Loucy (cell line): ENCODE data around the gene CD207.

Experiments
- H2AFZ ChIP-seq: fragments of 200-600 bp; sonication (generic); 2 replicates; pipeline ENCODE4 v1.6.0; 2016; ENCODE audit warnings: antibody characterized with exemption, mild to moderate bottlenecking, low read length, moderate library complexity
- H3F3A ChIP-seq: fragments of 200-600 bp; 2 replicates; pipeline ENCODE4 v1.6.0; 2016; ENCODE audit warnings: antibody characterized with exemption, low read depth, mild to moderate bottlenecking
- H3K27me3 ChIP-seq: fragments of 200-600 bp; sonication (generic); 2 replicates; pipeline ENCODE4 v1.6.1; 2014; ENCODE audit warnings: low read length, mild to moderate bottlenecking; ENCODE audit not compliant: insufficient read depth, poor library complexity, severe bottlenecking
- H3K36me3 ChIP-seq: fragments of 200-600 bp; sonication (generic); 2 replicates; pipeline ENCODE4 v1.6.1; 2016; ENCODE audit warnings: low read length; ENCODE audit not compliant: insufficient read depth
- H3K4me1 ChIP-seq: fragments of 200-600 bp; sonication (generic); 2 replicates; pipeline ENCODE4 v1.5.1; 2014; ENCODE audit warnings: low read length, mild to moderate bottlenecking; ENCODE audit not compliant: insufficient read depth, poor library complexity, severe bottlenecking
- H3K4me2 ChIP-seq: fragments of 200-600 bp; sonication (generic); 2 replicates; pipeline ENCODE4 v1.6.0; 2014; ENCODE audit warnings: antibody characterized with exemption, low read length, low read depth, mild to moderate bottlenecking; ENCODE audit not compliant: poor library complexity, severe bottlenecking
- H3K4me3 ChIP-seq: fragments of 200-600 bp; sonication (generic); 2 replicates; pipeline ENCODE4 v1.5.1; 2014; ENCODE audit warnings: low read length, mild to moderate bottlenecking, mixed read lengths; ENCODE audit not compliant: poor library complexity, severe bottlenecking
- H3K79me2 ChIP-seq: fragments of 200-600 bp; sonication (generic); 2 replicates; pipeline ENCODE4 v1.6.1; 2014; ENCODE audit warnings: low read length; ENCODE audit not compliant: insufficient read depth
- H3K9ac ChIP-seq: fragments of 200-600 bp; sonication (generic); 2 replicates; pipeline ENCODE4 v1.6.0; 2014; ENCODE audit warnings: mild to moderate bottlenecking, low read depth, low read length, moderate library complexity; ENCODE audit not compliant: poor library complexity, severe bottlenecking
- H3K9me2 ChIP-seq: fragments of 200-600 bp; sonication (generic); replicated peaks from 2 replicates; pipeline ENCODE4 v1.6.1; 2016; ENCODE audit warnings: low read depth, low read length, mixed read lengths
- H3K9me3 ChIP-seq: fragments of 200-600 bp; sonication (generic); 2 replicates; pipeline ENCODE4 v1.6.1; 2014; ENCODE audit warnings: mild to moderate bottlenecking, antibody characterized with exemption, low read length, low read depth; ENCODE audit not compliant: insufficient read depth
- H4K20me1 ChIP-seq: fragments of 200-600 bp; sonication (generic); 2 replicates; pipeline ENCODE4 v1.6.0; 2014; ENCODE audit warnings: antibody characterized with exemption, low read length, mild to moderate bottlenecking; ENCODE audit not compliant: insufficient read depth, poor library complexity, severe bottlenecking
- CTCF ChIP-seq: fragments of 200-600 bp; sonication (generic); conservative IDR thresholded peaks from 2 replicates; pipeline ENCODE4 v1.5.1; 2014; ENCODE audit warnings: mild to moderate bottlenecking, antibody characterized with exemption, low read length
- EZH2phosphoT487 ChIP-seq: fragments of 200-600 bp; IDR thresholded peaks from 2 replicates; pipeline ENCODE4 v1.6.1; 2018; ENCODE audit warnings: antibody characterized with exemption, mild to moderate bottlenecking, moderate library complexity, borderline replicate concordance

CD207 gene

GRCh38 chr2:70828914-70829824 is 6.4 kb downstream of the CD207 start:
- Histone ChIP-seq H3K27me3 (no peaks in the 10 kb centered on the region), H3K36me3 (no peaks in the 10 kb centered on the region), H3K4me2 (no peak overlapping the region), H3K79me2 (no peaks in the 10 kb centered on the region), H3K4me1 (no peaks in the 10 kb centered on the region), H3K9ac (no peak overlapping the region), H2AFZ (peak overlapping the region; percentile 62), H3K9me2 (no peaks in the 10 kb centered on the region), H4K20me1 (no peaks in the 10 kb centered on the region), H3K9me3 (no peaks in the 10 kb centered on the region), H3F3A (no peaks in the 10 kb centered on the region), H3K4me3 (no peak overlapping the region)
- TF ChIP-seq EZH2phosphoT487: no peak
- no peak for TF ChIP-seq CTCF

DNA sequence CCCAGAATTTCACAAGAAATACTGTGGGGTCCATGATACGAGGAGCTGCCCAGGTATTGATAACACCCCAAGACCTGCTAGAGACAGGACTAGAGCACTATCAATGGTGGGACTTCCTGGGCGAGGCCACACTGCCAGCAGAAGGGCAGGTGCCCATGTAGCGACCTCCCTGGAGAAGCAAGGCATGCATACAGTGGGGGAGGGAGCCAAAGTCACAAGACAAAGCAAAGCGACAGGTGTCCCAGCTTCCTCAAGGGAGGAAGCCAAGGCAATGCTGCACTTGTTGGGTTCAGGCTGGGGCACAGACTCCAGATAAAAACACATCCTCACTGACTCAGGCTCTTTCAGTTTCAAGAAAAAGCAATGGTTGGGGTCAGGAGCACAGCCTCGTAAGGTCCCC is 7.5 kb downstream of the CD207 start:
- Histone ChIP-seq H4K20me1 (no peaks in the 10 kb centered on the region), H3F3A (no peaks in the 10 kb centered on the region), H2AFZ (no peak overlapping the region), H3K9me3 (no peaks in the 10 kb centered on the region), H3K27me3 (no peaks in the 10 kb centered on the region), H3K4me3 (no peak overlapping the region), H3K9ac (no peak overlapping the region), H3K9me2 (no peaks in the 10 kb centered on the region), H3K4me2 (no peak overlapping the region), H3K36me3 (no peaks in the 10 kb centered on the region), H3K4me1 (no peaks in the 10 kb centered on the region), H3K79me2 (no peaks in the 10 kb centered on the region)
- TF ChIP-seq CTCF (no peak), EZH2phosphoT487 (no peak)

GRCh38 chr2:70827388-70827787 is 8.2 kb downstream of the CD207 start:
- Histone ChIP-seq H2AFZ (no peak overlapping the region), H3K36me3 (no peaks in the 10 kb centered on the region), H3F3A (no peaks in the 10 kb centered on the region), H3K4me1 (no peaks in the 10 kb centered on the region), H4K20me1 (no peaks in the 10 kb centered on the region), H3K9ac (no peak overlapping the region), H3K4me2 (no peak overlapping the region), H3K27me3 (no peaks in the 10 kb centered on the region), H3K79me2 (no peaks in the 10 kb centered on the region), H3K9me3 (no peaks in the 10 kb centered on the region), H3K4me3 (no peak overlapping the region), H3K9me2 (no peaks in the 10 kb centered on the region)
- TF ChIP-seq CTCF: no peak
- TF ChIP-seq EZH2phosphoT487: no peak
